Measurements from ENCODE around the gene POLE4.

Gene POLE4

DNA sequence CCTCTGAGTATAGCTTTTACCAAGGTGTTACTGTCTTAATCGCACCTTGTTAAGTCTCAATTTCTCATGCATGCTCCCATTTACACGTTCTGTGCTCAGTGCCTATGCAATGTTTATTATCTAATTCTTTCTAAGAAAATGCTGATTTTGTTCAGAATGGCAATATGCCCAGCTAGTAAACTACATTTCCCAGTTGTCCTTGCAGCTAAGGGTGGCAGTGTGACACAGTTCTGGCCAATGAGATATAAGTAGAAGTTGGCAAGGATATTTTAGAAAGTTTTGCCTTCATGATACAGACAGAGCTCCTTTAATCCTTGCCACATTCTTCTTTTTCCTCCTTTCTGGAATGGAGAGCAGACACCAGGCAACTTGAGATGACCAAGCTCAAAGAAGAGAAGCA lies 45.3 kb downstream of the POLE4 start:
- H3K27me3 Mint-ChIP-seq, result no peaks in the 10 kb centered on the region
- H3K27ac Mint-ChIP-seq, result no peak overlapping the region
- no peaks in the 10 kb centered on the region for H3K9me3 Mint-ChIP-seq
- no peak overlapping the region for H3K4me3 Mint-ChIP-seq
- no peak for ATAC-seq
- peaks cover 31% of the 10 kb centered on the region for H3K36me3 Mint-ChIP-seq
- no peaks in the 10 kb centered on the region for H3K4me1 Mint-ChIP-seq

GRCh38 chr2:75006041-75006440 lies 47.6 kb downstream of the POLE4 start:
- Mint-ChIP-seq H3K4me3 (no peak overlapping the region), H3K4me1 (no peaks in the 10 kb centered on the region)

DNA sequence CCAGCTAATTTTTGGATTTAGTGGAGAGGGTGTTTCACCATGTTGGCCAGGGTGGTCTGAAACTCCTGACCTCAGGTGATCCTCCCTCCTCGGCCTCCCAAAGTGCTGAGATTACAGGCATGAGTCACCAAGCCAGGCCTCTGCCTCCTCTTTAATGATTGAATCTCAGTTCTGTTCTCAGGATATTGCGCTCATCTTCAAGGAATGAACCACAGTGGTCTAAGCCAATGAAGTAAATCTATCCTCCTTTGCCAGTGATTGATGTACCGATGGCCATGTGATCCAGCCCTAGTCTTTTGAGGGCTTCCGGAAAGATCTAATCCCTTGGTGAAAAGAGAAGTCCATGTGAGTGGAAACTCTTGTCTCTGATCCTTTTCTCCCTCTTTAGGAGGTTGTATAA lies 48.6 kb downstream of the POLE4 start:
- peaks cover 32% of the 10 kb centered on the region for H3K36me3 Mint-ChIP-seq
- no peak overlapping the region for H3K27ac Mint-ChIP-seq
- H3K4me3 Mint-ChIP-seq, result no peak overlapping the region
- no peaks in the 10 kb centered on the region for H3K4me1 Mint-ChIP-seq
- ATAC-seq, result no peak
- H3K27me3 Mint-ChIP-seq, result no peaks in the 10 kb centered on the region
- no peaks in the 10 kb centered on the region for H3K9me3 Mint-ChIP-seq

More at GRCh38 chr2:75006041-75006440, 47.6 kb downstream of the POLE4 start:
- Mint-ChIP-seq H3K36me3 (peaks cover 31% of the 10 kb centered on the region), H3K27me3 (no peaks in the 10 kb centered on the region), H3K9me3 (no peaks in the 10 kb centered on the region), H3K27ac (no peak overlapping the region)
- no peak for ATAC-seq

DNA sequence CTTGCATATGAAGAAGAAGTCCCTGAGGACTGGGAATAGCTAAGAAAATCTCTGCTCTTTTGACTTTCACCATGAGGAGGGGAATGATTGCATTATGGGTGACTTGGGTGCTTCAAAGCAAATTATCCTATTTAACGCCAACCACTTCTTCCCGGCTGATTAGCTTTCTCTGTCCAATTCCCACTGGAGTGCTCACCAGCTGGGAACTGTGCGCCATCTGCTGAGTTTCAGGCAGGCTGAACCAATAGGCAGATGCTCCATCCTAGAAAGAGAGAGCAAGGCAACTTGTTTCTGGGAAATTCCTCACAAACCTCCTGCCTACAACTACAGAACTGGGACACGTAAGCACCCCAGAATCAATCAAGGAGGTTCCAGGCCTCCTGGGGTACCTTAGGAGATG lies 49.4 kb downstream of the POLE4 start:
- H3K36me3 Mint-ChIP-seq, result peaks cover 39% of the 10 kb centered on the region
- no peak overlapping the region for H3K27ac Mint-ChIP-seq
- H3K9me3 Mint-ChIP-seq, result no peaks in the 10 kb centered on the region
- no peak for ATAC-seq
- no peaks in the 10 kb centered on the region for H3K4me1 Mint-ChIP-seq
- H3K4me3 Mint-ChIP-seq, result no peak overlapping the region
- H3K27me3 Mint-ChIP-seq, result no peaks in the 10 kb centered on the region

DNA sequence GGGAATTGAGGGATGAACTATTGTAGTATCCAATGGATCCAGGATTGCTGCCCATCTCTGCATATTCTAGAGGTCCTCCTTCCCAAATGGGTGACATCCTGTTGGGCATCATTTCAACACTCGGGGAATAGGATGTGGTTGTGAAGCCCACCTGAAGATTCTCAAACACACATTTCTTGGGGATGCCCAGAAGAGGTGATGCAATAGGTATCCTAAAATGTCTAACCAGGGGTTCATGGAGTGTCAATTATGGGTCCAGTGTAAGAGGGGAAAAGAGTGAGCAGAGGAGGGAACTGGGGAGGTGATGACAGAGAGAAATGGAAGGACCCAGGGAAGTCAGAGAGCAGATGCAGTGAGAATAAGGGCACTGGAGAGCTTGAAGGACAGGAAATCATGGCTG lies 52.1 kb downstream of the POLE4 start:
- Mint-ChIP-seq H3K27me3 (no peaks in the 10 kb centered on the region), H3K27ac (no peak overlapping the region), H3K4me1 (no peaks in the 10 kb centered on the region), H3K36me3 (peaks cover 48% of the 10 kb centered on the region), H3K9me3 (peaks cover 3% of the 10 kb centered on the region), H3K4me3 (no peak overlapping the region)
- ATAC-seq, result no peak

DNA sequence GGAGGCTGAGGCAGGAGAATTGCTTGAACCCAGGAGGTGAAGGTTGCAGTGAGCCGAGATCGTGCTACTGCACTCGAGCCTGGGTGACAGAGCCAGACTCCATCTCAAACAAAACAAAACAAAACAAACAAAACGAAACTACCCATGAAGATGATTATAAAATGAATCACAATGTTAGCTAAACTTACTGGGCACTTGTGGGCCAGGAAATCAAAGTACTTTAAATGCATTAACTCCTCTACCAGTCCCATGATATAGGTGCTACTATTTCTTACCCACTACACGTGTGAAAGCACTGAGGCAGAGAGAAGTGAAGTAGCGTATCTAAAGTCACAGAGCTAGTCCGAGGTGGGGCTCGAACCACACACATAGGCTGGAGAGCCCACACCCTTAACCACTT lies 53.6 kb downstream of the POLE4 start:
- peaks cover 3% of the 10 kb centered on the region for H3K9me3 Mint-ChIP-seq
- H3K27ac Mint-ChIP-seq, result no peak overlapping the region
- ATAC-seq, result no peak
- H3K36me3 Mint-ChIP-seq, result peaks cover 34% of the 10 kb centered on the region
- H3K4me3 Mint-ChIP-seq, result no peak overlapping the region
- no peaks in the 10 kb centered on the region for H3K4me1 Mint-ChIP-seq
- H3K27me3 Mint-ChIP-seq, result no peaks in the 10 kb centered on the region

DNA sequence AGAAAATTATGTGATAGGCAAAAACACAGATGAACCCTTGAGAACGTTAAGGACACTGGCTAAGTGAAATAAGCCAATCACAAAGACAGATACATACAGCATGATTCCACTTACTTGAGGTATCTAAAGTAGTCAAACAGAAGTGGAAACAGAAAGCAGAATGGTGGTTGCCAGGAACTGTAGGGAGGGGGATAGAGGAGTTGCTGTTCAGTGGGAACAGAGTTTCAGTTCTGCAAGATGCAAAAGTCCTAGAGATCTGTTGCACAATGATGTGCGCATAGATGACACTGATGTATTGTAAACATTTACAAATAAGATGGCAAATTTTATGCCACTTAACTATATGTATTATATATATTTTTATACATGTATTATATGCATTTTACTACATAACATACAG lies 59.7 kb downstream of the POLE4 start:
- ATAC-seq, result no peak
- H3K27me3 Mint-ChIP-seq, result no peaks in the 10 kb centered on the region
- no peak overlapping the region for H3K27ac Mint-ChIP-seq
- peaks cover 3% of the 10 kb centered on the region for H3K9me3 Mint-ChIP-seq
- H3K4me1 Mint-ChIP-seq, result no peaks in the 10 kb centered on the region
- H3K4me3 Mint-ChIP-seq, result no peak overlapping the region
- H3K36me3 Mint-ChIP-seq, result peaks cover 9% of the 10 kb centered on the region
